C4-2B (cell line): Measurements from ENCODE around the gene PEX5L.

Source experiments
- H3K27ac ChIP-seq: fragments of 450-650 bp; 2 replicates; pipeline ENCODE4 v1.5.1; 2017
- ZFX ChIP-seq: fragments of 450-650 bp; IDR thresholded peaks from 2 replicates; pipeline ENCODE4 v1.6.1; 2017
- TF ChIP-seq, protein P1 (sequence below): fragments of 450-650 bp; conservative IDR thresholded peaks from 2 replicates; pipeline ENCODE4 v1.5.1; 2017; ENCODE audit warnings: mild to moderate bottlenecking

Gene PEX5L

DNA sequence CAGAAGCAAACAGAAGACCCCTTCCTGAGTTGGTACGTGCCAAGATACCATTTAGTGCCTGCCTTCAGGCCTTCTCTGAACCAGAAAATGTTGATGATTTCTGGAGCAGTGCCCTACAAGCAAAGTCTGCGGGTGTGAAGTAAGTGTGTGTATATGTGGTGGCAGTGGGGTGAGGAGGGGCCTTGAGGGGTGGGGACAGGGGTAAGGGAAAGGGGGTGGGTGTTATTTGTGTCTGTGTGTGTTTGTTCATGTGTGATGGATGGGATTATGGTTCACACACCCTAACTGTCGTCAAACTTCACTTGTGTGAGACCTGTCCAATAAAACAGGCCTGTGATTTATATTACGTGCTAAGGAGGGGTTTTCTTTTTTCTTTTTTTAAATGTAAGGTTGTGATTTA lies 291.7 kb downstream of the PEX5L start:
- no peak overlapping the region for H3K27ac ChIP-seq
- TF ChIP-seq, protein P1, sequence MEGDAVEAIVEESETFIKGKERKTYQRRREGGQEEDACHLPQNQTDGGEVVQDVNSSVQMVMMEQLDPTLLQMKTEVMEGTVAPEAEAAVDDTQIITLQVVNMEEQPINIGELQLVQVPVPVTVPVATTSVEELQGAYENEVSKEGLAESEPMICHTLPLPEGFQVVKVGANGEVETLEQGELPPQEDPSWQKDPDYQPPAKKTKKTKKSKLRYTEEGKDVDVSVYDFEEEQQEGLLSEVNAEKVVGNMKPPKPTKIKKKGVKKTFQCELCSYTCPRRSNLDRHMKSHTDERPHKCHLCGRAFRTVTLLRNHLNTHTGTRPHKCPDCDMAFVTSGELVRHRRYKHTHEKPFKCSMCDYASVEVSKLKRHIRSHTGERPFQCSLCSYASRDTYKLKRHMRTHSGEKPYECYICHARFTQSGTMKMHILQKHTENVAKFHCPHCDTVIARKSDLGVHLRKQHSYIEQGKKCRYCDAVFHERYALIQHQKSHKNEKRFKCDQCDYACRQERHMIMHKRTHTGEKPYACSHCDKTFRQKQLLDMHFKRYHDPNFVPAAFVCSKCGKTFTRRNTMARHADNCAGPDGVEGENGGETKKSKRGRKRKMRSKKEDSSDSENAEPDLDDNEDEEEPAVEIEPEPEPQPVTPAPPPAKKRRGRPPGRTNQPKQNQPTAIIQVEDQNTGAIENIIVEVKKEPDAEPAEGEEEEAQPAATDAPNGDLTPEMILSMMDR = no peak
- TF ChIP-seq ZFX = no peak
